ENCODE data around the gene CSK.

CSK gene

DNA sequence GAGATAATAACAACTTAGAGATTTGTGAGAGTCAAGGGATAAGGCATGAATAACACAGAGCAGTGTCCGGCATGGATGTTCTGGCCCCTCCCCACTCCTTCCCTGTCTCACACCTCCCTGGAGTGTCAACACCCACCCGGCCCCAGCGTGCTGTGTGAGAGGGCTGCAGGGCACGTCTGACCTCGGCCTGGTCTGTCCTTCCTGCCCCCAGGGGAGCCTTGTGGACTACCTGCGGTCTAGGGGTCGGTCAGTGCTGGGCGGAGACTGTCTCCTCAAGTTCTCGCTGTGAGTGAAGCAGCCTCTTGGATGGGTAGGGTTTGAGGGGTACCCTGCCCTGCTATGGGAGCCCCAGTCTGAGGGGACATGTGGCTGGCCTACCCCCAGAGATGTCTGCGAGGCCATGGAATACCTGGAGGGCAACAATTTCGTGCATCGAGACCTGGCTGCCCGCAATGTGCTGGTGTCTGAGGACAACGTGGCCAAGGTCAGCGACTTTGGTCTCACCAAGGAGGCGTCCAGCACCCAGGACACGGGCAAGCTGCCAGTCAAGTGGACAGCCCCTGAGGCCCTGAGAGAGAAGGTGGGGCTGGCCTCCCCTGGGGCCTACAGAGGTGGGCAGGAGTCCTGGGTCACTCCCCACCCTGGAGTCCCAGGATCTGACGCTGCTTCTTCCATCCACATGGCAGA lies 19.6 kb downstream of the CSK start:
- no peak for DNase-seq (ENCODE audit: low read depth, low spot score)

DNA sequence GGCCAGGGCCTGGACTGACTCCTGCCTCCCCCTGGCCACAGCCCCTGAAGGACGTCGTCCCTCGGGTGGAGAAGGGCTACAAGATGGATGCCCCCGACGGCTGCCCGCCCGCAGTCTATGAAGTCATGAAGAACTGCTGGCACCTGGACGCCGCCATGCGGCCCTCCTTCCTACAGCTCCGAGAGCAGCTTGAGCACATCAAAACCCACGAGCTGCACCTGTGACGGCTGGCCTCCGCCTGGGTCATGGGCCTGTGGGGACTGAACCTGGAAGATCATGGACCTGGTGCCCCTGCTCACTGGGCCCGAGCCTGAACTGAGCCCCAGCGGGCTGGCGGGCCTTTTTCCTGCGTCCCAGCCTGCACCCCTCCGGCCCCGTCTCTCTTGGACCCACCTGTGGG lies 20.4 kb downstream of the CSK start:
- DNase-seq (ENCODE audit: low read depth, low spot score): no peak

DNA sequence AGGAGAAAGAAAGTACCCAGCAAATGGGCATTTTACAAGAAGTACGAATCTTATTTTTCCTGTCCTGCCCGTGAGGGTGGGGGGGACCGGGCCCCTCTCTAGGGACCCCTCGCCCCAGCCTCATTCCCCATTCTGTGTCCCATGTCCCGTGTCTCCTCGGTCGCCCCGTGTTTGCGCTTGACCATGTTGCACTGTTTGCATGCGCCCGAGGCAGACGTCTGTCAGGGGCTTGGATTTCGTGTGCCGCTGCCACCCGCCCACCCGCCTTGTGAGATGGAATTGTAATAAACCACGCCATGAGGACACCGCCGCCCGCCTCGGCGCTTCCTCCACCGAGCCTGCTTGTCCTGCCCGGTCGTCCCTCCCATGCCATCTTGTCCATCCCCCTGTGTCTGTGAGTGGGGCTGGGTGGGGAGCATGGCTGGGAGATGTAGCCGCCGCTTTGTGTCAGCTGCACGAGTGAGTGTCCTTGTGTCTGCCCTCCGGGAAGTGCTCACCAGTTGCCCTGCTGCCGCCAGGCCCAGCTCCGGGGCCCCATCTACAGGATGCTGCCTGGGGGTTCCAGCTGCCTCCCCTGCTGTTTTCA lies 21.1 kb downstream of the CSK start:
- DNase-seq (ENCODE audit: low read depth, low spot score): no peak

- DNase-seq (ENCODE audit: low read depth, low spot score): no peak
Measured at GRCh38 chr15:74804935-74805334, 23.1 kb downstream of the CSK start.

DNA sequence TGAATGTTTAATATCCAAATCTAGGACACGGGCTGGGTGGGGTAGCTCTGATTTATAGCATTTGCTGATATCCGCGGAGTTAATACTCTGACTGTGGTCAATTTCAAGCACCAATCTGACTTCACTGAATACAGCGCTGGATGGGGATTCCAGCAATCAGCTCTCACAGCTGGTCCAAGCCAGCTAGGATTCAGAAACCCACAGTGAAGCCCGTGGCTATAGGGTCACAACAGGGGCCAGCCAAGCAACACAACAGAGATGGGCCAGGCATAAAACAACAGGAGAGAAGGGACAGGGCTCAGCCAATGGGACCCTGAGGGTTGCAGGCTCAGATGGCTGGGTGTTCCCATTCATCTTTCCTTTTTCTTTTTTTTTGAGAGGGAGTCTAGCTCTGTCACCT lies 25.4 kb downstream of the CSK start:
- no peak for DNase-seq (ENCODE audit: low read depth, low spot score)

- DNase-seq (ENCODE audit: low read depth, low spot score): no peak
Measured at GRCh38 chr15:74808078-74808839, 26.4 kb downstream of the CSK start.

DNA sequence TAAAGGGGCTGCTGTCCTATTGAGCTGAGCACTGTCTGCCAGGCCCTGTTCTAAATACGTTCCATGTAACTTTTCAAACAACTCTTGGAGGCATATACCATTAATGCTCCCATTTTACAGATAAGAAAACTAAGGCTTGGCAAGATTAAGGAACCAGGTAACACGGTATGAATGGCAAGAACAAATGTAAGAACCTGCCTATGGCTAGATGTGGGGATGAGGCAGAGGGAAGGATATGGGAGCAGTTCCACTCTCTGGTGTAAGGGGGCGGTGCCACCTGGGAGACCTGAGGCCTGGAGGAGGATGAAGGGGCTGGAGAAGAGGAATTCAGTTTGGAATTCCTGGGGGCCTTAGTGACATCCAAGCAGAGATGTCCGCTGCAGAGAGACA lies 27.0 kb downstream of the CSK start:
- no peak for DNase-seq (ENCODE audit: low read depth, low spot score)

DNA sequence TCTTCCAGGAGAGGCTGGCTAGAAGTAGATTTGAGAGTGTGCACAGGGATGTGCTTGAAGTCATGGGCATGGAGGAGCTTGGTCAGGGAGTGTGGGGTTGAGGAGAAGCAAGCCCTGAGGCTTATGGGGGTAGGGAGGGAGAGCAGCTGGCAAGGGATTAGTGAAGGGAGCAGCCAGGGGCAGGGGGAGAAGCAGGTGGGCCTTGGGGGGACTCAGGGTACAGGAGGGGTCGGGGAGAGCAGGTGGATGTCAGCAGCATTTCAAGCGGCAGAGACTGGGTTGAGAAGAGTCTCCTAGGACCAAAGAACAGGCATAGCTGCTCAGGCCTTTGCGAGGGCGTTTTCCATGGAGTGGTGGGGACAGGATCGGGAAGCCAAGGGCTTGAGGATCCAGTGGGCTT lies 27.4 kb downstream of the CSK start:
- no peak for DNase-seq (ENCODE audit: low read depth, low spot score)

- DNase-seq (ENCODE audit: low read depth, low spot score): no peak
Measured at GRCh38 chr15:74809956-74810355, 28.1 kb downstream of the CSK start.

GRCh38 chr15:74812533-74812932 lies 30.7 kb downstream of the CSK start, which contains the start of gene LMAN1L:
Gene LMAN1L (plus strand): TSS chr15:74812835. CDS start chr15:74812855, 20 bp downstream.
- no peak for DNase-seq (ENCODE audit: low read depth, low spot score)

DNA sequence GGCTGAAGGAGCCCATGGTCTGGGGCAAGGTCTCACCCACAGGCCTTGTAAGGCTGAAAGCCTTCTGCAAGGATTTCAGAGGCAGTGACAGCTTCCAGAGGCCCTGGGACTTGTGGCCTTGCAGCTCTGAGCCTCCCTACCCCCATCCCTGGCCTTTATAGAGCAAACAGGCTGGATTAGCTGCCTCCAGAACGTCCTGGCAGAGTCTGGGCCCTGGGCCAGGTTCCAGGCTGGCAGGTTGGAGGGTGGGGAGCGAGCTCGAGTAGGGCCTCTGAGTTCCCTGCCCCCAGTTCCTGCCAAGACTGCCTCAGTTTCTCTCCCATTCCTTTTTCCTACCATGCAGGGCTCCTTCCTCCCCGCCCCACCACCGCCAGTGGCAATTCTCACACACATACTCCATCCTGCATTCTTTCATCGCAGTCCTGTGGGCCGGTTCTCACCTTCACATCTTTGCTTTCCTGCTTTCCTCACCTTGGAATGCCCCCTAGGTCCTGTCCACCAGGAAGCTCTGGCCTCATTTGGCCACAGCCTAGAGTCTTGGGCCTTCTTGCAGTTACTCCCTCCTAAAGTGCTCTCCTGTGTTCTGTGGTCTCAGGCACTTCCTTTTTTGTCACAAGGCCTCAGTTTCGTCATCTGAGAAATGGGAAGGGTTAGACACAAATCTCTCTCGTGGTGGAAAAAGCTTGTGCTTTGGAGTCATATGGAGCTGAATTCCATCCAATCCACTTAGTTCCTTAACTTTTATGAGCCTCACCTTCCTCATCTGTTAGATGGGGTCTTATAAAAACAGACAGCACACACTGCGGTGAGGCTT lies 33.4 kb downstream of the CSK start:
- no peak for DNase-seq (ENCODE audit: low read depth, low spot score)

DNA sequence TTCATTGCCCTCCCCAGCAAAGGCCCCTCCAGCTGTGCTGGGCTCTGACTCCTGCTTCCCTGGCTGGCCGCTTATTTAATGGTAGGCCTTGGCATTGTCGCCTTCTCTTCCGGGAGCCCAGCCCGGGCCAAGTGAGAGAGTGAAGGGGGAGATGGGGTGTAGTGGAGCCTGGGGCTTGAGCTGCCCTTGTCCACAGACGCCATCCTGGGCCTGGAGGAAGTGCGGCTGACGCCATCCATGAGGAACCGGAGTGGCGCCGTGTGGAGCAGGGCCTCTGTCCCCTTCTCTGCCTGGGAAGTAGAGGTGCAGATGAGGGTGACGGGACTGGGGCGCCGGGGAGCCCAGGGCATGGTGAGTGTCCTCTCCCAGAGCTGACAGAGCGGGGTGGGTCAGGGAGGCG lies 34.1 kb downstream of the CSK start:
- no peak for DNase-seq (ENCODE audit: low read depth, low spot score)

- no peak for DNase-seq (ENCODE audit: low read depth, low spot score)
Measured at GRCh38 chr15:74816624-74817369, 34.9 kb downstream of the CSK start.

GRCh38 chr15:74817370-74817737 lies 35.5 kb downstream of the CSK start:
- no peak for DNase-seq (ENCODE audit: low read depth, low spot score)

GRCh38 chr15:74820056-74820455 lies 38.2 kb downstream of the CSK start:
- DNase-seq (ENCODE audit: low read depth, low spot score): no peak

DNA sequence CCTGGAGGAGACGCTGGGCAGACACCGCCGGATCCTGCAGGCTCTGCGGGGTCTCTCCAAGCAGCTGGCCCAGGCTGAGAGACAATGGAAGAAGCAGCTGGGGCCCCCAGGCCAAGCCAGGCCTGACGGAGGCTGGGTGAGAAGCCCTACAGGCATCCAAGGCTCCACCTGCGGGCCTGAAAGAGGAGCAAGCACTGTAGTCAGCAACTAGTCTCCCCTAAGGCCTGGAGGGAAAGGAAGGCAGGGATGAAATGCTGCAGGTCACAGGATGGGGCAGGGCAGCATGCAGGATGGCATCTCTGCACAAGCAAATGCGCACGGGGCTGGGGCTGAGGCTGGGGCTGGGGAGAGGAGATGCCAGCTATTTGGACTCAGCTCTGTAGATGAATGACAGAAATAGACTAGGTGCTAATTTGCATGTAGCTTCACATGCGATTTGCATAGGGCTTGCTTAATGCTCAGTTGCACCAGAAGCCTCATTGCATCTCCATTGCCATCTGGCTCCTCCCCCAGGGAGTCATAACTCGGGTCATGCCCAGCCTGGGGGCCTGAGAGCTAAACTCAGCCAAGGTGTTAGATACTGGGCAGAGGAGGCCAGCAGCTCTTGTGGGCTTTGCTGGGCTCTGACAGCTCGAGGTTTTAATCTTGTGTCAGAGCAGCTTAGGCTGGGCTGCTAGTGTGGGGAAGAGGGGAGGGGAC lies 39.4 kb downstream of the CSK start:
- DNase-seq (ENCODE audit: low read depth, low spot score): no peak

DNA sequence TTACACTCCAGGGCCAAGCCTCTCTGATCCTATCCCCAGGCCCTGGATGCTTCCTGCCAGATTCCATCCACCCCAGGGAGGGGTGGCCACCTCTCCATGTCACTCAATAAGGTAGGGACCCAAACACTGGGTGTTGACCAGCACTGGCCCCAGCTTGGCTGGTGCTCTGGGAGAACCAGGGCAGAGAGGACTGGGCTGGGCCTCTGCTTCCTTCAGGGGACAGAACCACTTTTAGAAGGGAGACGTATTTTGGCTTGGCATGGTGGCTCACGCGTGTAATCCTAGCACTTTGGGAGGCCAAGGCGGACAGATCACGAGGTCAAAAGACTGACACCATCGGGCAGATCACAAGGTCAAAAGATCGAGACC lies 39.9 kb downstream of the CSK start:
- DNase-seq (ENCODE audit: low read depth, low spot score): no peak

- no peak for DNase-seq (ENCODE audit: low read depth, low spot score)
Measured at GRCh38 chr15:74822233-74822632, 40.4 kb downstream of the CSK start.

- DNase-seq (ENCODE audit: low read depth, low spot score): no peak
Measured at GRCh38 chr15:74823324-74823723, 41.4 kb downstream of the CSK start.

DNA sequence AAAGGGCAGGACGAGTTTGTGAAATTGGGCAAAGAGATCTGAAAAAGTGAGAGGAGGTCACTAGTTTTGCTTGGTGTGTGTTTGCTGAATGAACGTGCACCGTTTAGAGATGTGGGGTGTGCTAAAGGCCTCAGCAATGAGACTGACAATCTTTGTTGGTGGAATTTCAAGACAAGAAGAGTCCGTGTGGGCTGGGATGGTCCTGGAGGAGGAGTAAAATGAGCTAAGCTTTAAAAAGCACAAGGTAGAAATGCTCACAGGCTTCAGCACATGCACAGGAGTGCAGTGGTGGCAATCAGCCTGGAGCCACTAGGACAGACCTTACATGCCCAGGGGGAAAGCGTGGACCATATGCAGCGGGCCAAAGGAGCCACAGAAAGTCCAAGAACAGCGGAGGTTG lies 43.1 kb downstream of the CSK start:
- DNase-seq (ENCODE audit: low read depth, low spot score): no peak

DNA sequence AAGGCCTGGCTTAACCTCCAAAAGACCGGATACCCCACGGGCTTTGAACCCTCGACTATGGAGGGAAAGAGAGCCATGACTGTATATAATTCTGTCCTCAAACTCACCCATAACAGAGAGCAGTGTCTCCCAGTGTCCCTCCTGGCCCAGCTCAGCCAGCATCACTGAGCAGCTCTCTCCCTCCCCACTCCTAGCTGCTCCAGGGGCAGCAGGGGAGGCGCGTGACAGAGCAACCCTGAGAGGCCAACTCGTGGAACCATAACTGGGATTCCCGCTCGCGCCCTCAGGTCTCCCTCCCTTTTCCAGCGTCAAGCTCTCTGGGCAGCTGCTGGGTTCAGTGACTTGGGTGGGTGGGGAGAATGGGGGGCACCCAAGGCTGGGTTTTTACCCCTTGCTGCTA lies 44.0 kb downstream of the CSK start:
- DNase-seq (ENCODE audit: low read depth, low spot score): no peak
